Iris pigment epithelial cell (primary cell): ENCODE data around the gene ZCCHC14.

Experiments
- DNase-seq: peaks from one replicate; pipeline ENCODE4 v3.0.0-alpha.2; 2011; ENCODE audit warnings: low read depth

The ZCCHC14 gene

DNA sequence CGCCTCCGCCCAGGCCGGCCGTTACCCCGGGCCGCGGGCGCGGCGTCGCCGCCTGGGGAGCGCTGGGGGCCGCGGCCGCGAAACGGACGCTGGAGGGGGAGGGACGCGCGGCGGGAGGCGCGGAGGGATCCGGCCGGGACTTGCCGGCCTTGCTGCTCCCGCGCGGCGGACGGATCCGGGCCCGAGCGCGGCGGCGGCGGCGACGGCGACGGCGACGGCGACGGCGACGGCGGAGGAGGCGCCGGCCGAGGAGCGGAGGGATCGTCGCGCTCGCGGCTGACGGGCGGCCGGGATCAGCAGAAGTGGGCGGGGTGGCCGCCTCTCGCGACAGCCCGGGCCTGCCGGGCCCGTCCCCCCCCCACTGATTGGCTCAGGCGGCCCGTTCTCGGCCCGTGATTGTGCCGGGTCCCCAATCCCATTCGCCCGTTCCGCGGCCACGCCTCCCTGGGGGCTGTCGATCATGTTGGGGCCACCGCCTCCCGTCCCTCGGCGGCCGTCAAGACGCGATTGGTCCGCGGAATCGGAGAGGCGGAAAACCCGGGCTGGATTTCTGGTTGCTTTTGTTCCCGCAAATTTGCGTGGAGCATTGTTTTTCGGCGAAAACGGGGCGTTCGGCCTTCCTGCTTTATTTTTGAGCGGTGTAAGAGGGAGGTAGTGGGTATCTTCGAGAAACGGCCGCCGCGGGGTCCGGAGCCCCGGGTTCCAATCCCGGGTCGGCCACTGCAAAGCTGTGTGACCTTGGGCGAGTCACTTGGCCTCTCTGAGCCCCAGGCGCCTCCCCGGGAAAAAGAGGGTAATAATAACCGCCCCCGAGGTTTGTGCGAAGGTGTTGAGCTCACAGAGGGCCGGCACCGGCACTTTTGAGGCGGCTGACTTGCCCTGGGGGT, at the start of gene ZCCHC14:
Gene ZCCHC14, minus strand, starts transcription at position 304 of the 887 bp plus-strand sequence. CDS start 786 bp downstream, outside the sequence.
- DNase-seq = peak; percentile 99

- no peak for DNase-seq
These were observed 49.0 kb upstream of the ZCCHC14 start for GRCh38 chr16:87541872-87542234.

DNA sequence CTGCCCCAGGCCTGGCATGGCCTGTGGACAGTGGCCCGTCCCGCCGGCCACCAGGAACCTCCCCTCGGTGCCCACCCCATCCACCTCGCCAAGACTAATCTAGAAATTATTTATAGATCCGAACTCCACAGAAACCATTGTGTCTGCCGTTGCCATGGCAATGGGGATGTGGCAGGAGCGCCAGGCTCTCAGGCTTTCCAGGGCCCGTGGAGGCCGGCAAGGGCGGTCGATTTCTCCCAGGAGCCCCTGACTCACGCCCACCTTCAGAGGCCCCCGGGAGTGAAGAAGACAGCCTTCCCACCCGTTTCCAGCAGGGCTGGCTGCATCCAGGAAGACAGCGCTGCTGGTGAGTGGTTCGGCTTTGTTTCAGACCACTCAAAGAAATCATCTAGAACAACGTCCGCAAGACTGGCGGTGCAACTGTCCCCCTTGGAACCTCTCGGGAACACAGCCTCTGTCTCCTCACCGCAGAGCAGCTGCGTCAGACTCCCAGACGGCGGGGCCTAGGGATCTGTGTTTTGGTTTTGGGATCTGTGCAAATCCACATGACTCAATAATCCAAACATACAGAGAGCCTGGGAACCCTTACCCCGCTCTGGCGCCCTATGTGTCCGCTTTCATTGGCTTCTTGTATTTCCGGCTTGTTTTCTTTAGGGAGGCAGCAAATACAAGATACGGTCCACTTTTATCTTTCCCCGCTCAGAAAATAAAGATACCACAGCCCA, 48.5 kb upstream of the ZCCHC14 start:
- DNase-seq = peak; percentile 68

DNA sequence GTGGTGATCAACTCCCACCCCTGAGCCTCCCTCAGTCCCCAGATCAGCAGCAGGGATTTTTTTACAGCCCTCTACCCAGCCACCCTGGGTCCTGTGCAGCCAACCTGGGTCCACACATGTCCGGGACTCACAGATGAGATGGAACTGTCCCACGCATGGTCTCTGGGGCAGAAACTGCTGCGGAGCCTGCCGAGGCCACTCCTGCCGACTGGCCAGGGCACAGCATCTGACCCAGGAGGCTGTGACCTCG, 48.0 kb upstream of the ZCCHC14 start:
- DNase-seq = no peak

- DNase-seq = no peak
These were observed 47.5 kb upstream of the ZCCHC14 start for GRCh38 chr16:87540072-87540896.

- no peak for DNase-seq
These were observed 46.3 kb upstream of the ZCCHC14 start for GRCh38 chr16:87539113-87539512.

- DNase-seq = peak; percentile 47
These were observed 45.8 kb upstream of the ZCCHC14 start for GRCh38 chr16:87538594-87538993.

GRCh38 chr16:87538160-87538559, 45.3 kb upstream of the ZCCHC14 start:
- DNase-seq = no peak

- DNase-seq = no peak
These were observed 43.9 kb upstream of the ZCCHC14 start for GRCh38 chr16:87536795-87537142.

DNA sequence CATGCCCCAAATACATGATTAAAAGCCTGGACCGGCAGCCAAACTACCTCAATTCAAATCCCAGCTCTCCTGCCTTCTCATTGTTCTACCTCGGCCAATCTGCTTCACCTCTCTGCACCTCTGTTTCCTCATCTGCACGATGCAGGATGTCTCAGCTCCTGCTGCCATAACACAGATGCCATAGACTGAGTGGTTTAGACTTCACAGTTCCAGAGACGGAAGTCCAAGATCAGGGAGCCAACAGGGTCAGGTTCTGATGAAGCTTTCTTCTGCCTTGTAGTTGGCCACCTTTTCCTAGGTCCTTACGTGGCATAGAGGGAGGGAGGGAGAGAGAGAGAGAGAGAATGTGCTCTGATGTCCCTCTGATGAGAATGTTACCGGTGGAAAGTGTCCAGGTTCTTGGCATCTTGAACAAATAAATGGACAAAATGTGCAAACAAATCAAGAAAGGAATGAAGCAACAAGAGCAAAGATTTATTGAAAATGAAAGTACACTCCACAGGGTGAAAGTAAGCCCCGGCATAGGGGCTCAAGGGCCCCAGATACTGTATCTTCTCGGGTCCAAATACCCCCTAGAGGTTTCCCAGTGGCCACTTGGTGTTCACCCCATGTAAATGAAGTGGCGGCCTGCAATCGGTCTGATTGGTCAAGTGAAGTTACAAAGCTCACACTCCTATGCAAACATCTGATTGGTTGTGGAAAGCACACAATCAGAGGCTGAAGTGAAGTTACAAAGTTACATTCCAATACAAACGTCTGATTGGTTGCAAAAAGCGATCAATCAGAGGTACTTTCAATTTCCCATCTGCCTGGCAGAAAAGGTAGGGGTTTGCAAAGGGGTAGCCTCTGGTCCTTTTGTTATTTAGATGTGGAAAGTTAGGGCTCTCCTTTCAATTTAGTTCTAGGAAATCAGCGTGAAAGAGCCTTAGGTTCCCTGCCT, 43.3 kb upstream of the ZCCHC14 start:
- no peak for DNase-seq

DNA sequence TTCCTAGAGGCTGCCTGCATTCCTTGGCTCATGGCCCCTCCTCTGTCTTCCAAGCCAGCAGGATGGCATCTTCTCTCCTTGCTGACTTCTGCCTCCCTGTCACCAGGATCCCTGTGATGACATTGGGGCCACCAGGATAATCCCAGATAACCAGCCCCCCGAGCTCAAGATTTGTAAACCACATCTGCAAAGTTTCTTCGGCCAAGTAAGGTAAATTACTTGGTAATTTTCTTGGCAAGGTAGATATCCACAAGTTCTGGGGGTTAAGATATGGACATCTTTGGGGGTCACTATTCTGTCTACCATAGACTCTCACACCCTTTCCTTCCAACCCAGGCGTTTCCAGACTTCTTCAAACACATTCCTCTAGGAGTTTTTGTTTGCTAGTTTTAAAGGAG, 42.6 kb upstream of the ZCCHC14 start:
- DNase-seq = no peak

- no peak for DNase-seq
These were observed 41.9 kb upstream of the ZCCHC14 start for GRCh38 chr16:87534751-87535150.

- DNase-seq = peak; percentile 18
These were observed 41.3 kb upstream of the ZCCHC14 start for GRCh38 chr16:87534030-87534653.

DNA sequence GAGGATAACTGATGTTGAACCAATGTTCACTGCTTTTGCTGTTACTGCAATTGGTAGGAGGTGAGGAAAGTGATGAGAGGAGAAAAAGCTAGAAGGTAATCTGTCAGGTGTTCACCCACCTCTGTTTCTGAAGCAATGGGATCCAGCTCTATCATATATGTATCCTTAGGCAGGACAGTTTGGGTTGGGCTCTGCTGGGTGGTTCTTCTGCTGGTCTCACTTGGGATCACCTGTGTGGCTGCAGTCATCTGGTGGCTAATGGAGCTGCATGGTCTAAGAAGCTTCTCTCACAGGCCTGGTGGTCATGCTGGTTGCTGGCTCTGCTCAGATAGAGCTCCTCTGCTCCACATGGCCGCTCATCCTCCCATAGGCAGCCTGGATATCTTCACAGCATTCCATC, 40.2 kb upstream of the ZCCHC14 start:
- DNase-seq = no peak

GRCh38 chr16:87531418-87531817, 38.6 kb upstream of the ZCCHC14 start:
- DNase-seq = no peak

DNA sequence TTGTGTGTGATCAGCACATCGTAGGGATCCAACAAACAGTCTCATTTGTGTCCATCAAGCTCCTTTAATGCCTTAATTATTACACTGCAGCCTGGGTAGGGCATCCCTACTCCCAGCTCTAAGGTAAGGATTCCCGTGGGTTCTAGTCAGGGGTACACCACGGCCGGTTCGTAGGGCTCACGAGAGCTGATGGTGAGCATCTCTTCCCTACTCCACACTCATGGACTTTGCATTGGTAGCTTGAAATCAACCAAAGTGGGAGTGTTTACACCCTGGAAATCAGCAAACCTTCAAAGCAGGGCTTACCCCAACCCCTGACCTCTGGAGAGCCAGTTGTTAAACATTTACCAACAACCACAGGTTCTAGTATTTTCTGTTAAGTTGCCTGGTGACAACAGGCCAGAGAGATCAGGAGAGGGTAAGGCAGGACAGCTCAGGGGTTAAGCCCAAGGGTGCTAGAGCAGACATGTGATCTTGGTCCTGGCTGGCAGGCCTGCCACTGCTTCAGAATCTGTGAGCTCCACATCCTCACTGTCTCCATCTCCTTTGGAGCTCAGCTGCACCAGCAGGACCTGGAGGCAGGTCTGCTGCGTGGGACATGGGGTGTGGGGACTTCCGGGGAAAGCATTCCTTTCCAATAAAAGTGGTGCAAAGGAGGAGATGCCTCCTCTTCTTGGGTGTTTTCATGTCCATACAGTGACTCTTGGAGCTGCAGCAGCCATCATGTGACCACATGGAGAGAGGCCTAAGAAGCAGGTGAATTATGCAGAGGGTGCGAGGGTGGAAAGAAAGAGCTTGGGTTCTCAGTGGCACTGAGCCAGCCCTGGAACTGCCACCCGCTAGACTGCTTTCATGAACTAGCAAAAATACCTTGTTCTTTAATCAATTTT, 36.1 kb upstream of the ZCCHC14 start:
- DNase-seq = no peak

DNA sequence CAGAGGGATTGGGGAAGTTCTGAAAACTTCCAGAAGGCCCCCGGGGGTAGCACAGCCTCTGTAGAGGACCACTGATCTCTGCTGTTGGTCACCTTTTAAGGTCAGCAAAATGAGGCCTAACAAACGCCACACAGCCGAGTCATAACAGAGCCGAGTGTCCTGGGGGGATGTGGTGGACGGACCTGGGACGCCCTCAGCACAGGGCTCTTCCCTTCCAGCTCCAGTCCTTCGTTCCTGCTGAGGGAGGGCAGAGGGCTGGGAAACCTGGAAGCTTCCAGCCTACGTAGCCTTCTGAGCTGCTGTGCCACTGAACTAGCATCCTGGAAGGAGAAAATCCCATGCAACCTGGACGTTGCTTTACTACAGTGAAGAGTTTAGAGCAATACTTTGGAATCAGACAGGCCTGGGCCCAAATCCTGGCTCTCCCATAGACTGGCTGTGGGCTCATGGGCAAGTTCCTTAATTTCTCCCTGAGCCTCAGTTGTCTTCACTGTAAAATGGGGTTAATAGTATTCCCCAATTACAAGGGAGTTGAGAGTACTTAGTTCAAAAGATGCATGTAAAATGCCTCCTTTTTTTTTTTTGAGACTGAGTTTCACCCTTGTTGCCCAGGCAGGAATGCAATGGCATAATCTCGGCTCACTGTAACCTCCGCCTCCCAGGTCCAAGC, 34.4 kb upstream of the ZCCHC14 start:
- no peak for DNase-seq

DNA sequence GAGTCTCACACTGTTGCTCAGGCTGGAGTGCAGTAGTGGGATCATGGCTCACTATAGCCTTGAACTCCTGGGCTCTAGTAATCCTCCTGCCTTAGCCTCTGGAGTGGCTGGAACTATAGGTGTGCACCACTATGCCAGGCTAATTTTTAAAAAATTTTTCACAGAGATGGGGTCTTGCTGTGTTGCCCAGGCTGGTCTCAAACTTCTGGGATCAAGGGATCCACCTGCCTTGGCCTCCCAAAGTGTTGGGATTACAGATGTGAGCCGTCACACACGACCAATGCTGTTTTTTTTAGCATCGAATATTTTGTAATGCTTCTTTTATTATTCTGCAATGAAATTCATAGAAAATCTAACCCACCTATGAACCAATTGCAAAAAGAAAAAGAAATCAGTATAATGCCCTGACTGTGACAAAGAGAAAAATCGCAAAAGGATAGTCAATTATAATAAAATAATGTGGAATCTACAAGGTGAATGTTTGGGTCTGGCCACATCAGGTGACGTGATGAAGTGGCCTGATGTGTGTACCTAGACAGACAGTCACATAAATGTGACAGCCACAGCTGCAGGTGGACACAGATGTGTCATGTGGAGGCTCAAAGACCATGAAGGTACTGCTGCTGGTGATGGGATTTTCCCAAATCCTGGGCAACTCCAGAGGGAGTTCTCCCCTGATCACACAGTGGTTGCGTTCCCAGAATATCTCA, 33.6 kb upstream of the ZCCHC14 start:
- DNase-seq = no peak

GRCh38 chr16:87525352-87525751, 32.5 kb upstream of the ZCCHC14 start:
- no peak for DNase-seq
